Activated B cell treated with CpG ODN at 0.5 μM for 24 hours (primary cell): Measurements from ENCODE around the gene HYLS1. TPM values are rescaled to one million over a fixed set of nuclear protein-coding genes. Genes with fewer than 3 reads are reported as not detected.

ENCODE experiments used
- ATAC-seq: fragments of 200-7000 bp; cut with Tn5 transposase; one replicate; pipeline ENCODE4 v1.10.0; 2021; ENCODE audit warnings: low read depth, mild to moderate bottlenecking, moderate library complexity
- CTCF ChIA-PET: fragments of 350-600 bp; sonication (Branson Sonifier 250); formaldehyde crosslinking; loops from one replicate; lab custom pipeline; 2021; ENCODE audit warnings: antibody characterized with exemption; lab: Charles Lee
- POLR2A ChIA-PET: fragments of 350-600 bp; sonication (Branson Sonifier 250); formaldehyde crosslinking; loops from one replicate; lab custom pipeline; 2021; ENCODE audit warnings: antibody characterized with exemption; lab: Charles Lee
- DNase-seq: peaks from one replicate; pipeline ENCODE4 v3.0.0; 2022
- H3K27ac Mint-ChIP-seq: one replicate; pipeline ENCODE4 v1.8.0; 2020; ENCODE audit warnings: mixed read lengths
- H3K27me3 Mint-ChIP-seq: one replicate; pipeline ENCODE4 v1.8.0; 2021; ENCODE audit warnings: mixed read lengths
- H3K36me3 Mint-ChIP-seq: one replicate; pipeline ENCODE4 v1.8.0; 2021; ENCODE audit warnings: low read depth, mixed read lengths
- H3K4me1 Mint-ChIP-seq: one replicate; pipeline ENCODE4 v1.8.0; 2021; ENCODE audit warnings: mixed read lengths
- H3K4me3 Mint-ChIP-seq: one replicate; pipeline ENCODE4 v1.8.0; 2020; ENCODE audit warnings: mild to moderate bottlenecking, mixed read lengths
- H3K9me3 Mint-ChIP-seq: one replicate; pipeline ENCODE4 v1.8.0; 2020; ENCODE audit warnings: mixed read lengths
- intact Hi-C: fragments of 100-400 bp; cut with micrococcal nuclease; formaldehyde crosslinking; loops from one replicate; pipeline ENCODE4 v1.15.1; 2024
- total RNA-seq: library from RNA; stranded (reverse); gene quantifications from 2 replicates; pipeline ENCODE4 v1.2.3, GENCODE V29; 2022
- TF ChIP-seq, protein P1 (sequence below): fragments of 200-600 bp; IDR thresholded peaks from one replicate; pipeline ENCODE4 v1.8.0; 2022; ENCODE audit warnings: antibody characterized with exemption, mild to moderate bottlenecking

The HYLS1 gene
- total RNA-seq, 1 donor from 2014 or later = 9.0 TPM

DNA sequence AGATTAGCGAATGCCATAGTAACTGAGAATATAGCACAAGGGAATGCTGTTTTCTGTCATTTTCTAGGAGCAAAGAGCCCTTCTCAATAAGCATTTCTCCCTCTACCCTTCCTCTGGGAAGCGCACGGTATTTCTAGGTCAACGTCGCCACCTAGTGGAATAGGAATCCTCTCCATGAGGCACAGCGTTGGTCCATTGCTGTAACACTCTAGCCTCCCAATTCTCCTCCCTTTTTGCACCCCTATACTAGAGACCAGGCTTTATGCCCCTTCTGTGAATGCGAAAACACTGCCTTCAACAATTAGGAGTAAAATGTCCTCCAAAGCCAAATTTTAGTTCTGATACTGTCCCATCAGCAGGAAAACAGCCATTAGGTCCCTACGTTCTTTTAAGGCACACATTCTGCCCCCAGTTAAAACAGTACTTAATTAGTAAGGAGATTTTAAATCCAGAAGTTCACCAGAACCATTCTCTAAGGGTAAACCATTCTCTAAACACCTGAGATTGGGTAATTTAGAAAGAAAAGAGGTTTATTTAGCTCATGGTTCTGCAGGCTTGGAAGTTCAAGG lies 12.8 kb upstream of the HYLS1 start:
- CTCF ChIA-PET = interaction anchor here (0.6 to 1.6 kb wide), 6 partner anchors 13 to 528 kb away, joined by 3 to 6 read pairs (median 3); partner anchors contain the start of gene HYLS1
- Mint-ChIP-seq H3K27me3 (no peaks in the 10 kb centered on the region), H3K4me1 (peaks cover 10% of the 10 kb centered on the region), H3K4me3 (no peak overlapping the region), H3K27ac (no peak overlapping the region), H3K9me3 (peaks cover 13% of the 10 kb centered on the region), H3K36me3 (peaks cover 4% of the 10 kb centered on the region)
- DNase-seq (no peak), ATAC-seq (peak; percentile 58)
- intact Hi-C loops = loop anchor here (1.0 to 5.0 kb wide), 5 partner anchors 150 to 912 kb away; partner anchors contain the start of genes CHEK1 and PKNOX2
- POLR2A ChIA-PET = no interaction called here
- TF ChIP-seq, protein P1, sequence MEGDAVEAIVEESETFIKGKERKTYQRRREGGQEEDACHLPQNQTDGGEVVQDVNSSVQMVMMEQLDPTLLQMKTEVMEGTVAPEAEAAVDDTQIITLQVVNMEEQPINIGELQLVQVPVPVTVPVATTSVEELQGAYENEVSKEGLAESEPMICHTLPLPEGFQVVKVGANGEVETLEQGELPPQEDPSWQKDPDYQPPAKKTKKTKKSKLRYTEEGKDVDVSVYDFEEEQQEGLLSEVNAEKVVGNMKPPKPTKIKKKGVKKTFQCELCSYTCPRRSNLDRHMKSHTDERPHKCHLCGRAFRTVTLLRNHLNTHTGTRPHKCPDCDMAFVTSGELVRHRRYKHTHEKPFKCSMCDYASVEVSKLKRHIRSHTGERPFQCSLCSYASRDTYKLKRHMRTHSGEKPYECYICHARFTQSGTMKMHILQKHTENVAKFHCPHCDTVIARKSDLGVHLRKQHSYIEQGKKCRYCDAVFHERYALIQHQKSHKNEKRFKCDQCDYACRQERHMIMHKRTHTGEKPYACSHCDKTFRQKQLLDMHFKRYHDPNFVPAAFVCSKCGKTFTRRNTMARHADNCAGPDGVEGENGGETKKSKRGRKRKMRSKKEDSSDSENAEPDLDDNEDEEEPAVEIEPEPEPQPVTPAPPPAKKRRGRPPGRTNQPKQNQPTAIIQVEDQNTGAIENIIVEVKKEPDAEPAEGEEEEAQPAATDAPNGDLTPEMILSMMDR = no peak

GRCh38 chr11:125881291-125881690 lies 6.2 kb upstream of the HYLS1 start:
- Mint-ChIP-seq H3K4me1 (no peaks in the 10 kb centered on the region), H3K4me3 (no peak overlapping the region), H3K27ac (no peak overlapping the region), H3K27me3 (no peaks in the 10 kb centered on the region), H3K9me3 (no peaks in the 10 kb centered on the region), H3K36me3 (no peaks in the 10 kb centered on the region)
- no peak for DNase-seq
- TF ChIP-seq, protein P1 = no peak
- no peak for ATAC-seq
- POLR2A ChIA-PET = no interaction called here
- CTCF ChIA-PET = no interaction called here
- intact Hi-C loops = no loop called here

DNA sequence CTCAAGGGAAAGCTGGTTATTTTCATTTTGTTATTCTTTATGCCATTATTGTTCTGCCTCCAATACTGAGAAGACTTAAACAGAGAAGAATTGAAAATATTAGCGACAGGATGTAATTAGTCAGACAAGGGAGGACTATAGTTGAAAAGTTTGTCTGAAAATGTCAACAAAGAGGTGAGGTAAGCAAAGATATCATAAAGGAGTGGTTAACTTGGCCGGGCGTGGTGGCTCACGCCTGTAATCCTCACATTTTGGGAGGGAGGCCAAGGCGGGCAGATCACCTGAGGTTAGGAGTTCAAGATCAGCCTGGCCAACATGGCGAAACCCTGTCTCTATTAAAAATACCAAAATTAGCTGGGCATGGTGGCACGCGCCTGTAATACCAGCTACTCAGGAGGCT lies 4.1 kb upstream of the HYLS1 start:
- Mint-ChIP-seq H3K27ac (no peak overlapping the region), H3K36me3 (peaks cover 4% of the 10 kb centered on the region), H3K4me3 (no peak overlapping the region), H3K27me3 (peaks cover 3% of the 10 kb centered on the region), H3K9me3 (no peaks in the 10 kb centered on the region), H3K4me1 (peaks cover 14% of the 10 kb centered on the region)
- ChIA-PET POLR2A (no interaction called here), CTCF (no interaction called here)
- DNase-seq (no peak), ATAC-seq (no peak)
- TF ChIP-seq, protein P1 = no peak
- intact Hi-C loops = no loop called here

DNA sequence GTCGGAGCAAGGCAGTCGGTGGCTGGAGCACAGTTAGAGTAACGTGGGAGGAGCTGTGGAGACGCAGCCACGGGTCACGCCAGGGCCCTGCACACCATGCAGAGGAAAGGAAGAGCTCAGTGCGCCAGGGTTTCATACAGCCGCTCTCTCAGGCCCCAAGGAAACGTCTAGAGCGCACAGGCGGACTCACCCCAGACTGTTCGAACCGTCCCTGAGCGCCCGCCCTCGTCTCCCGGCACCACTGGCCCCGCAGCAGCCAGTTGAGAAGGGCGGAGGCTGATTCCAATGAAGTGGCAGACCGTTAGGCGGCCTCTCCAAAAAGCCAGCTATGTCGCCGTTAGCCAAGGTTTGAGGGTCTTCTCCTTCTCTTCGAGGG lies 483 bp upstream of the HYLS1 start:
- ATAC-seq = peak; percentile 29
- ChIA-PET POLR2A (interaction anchor here (0.7 to 3.3 kb wide), 20 partner anchors 9 to 1264 kb away, joined by 3 to 64 read pairs (median 4); partner anchors contain the start of genes CCDC15, CHEK1, DDX25 and FAM118B), CTCF (interaction anchor here (0.6 to 1.8 kb wide), 3 partner anchors 8 to 317 kb away, joined by 3 to 13 read pairs (median 3); partner anchors contain the start of gene PUS3)
- Mint-ChIP-seq H3K9me3 (no peaks in the 10 kb centered on the region), H3K27me3 (peaks cover 3% of the 10 kb centered on the region), H3K27ac (peak overlapping the region; percentile 98), H3K4me3 (peak overlapping the region; percentile 90), H3K36me3 (peaks cover 10% of the 10 kb centered on the region), H3K4me1 (peaks cover 18% of the 10 kb centered on the region)
- intact Hi-C loops = loop anchor here (1.0 to 5.0 kb wide), 15 partner anchors 16 to 1264 kb away; partner anchors contain the start of genes CCDC15, CDON, CHEK1 and EI24
- TF ChIP-seq, protein P1 = no peak
- no peak for DNase-seq

DNA sequence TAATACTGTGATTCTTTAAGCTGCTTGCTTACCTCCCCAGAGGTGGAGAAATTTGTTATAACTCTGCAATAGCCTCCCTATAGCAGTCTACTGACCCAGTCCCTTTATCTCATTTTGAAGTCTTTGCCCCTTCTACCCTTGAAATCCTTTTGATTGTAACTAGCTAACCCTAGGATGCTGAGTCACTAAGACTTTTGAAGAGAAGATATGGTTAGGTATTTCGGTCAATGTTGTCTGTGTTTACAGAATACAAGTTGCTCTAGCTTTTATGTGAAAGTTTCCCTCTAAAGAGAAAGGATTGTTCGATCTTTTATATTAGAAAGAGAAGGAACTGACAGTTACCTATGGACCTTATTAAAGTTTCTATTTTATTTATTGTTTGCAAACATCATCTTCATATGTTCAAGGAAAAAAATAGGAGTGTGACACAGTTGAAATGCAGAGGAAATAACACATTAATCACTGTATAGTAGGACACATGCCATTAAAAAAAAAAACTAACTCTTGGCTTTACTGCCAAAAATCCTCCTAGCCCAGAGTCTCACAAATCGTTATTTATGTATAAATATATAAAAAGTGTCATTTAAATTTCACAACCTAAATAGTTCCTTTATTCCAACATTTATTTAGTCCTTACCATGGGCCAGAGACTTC lies 3.1 kb downstream of the HYLS1 start:
- ATAC-seq (no peak), DNase-seq (no peak)
- H3K27ac Mint-ChIP-seq = no peak overlapping the region
- CTCF ChIA-PET = interaction anchor here (0.6 kb wide), 1 partner anchor 821 kb away, joined by 3 read pairs; no protein-coding TSS in a partner anchor
- H3K4me3 Mint-ChIP-seq = no peak overlapping the region
- POLR2A ChIA-PET = interaction anchor here (1.2 kb wide), 1 partner anchor 12 kb away, joined by 5 read pairs; the partner anchor contains the start of gene PUS3
- TF ChIP-seq, protein P1 = no peak
- H3K4me1 Mint-ChIP-seq = peaks cover 18% of the 10 kb centered on the region
- intact Hi-C loops = no loop called here
- peaks cover 3% of the 10 kb centered on the region for H3K27me3 Mint-ChIP-seq
- H3K9me3 Mint-ChIP-seq = no peaks in the 10 kb centered on the region
- H3K36me3 Mint-ChIP-seq = peaks cover 45% of the 10 kb centered on the region
